Stomach (tissue), 9 donors: ENCODE results near the gene EIF5AL1. TPM values are rescaled to one million over a fixed set of nuclear protein-coding genes. Genes with fewer than 3 reads are reported as not detected.
A peak's percentile ranks its signal among the peaks of the same experiment; 100 is the strongest.

ENCODE experiments used
- DNase-seq, 2 donors: peaks; one replicate each; pipeline versions ENCODE4 v3.0.0 to v3.0.0-alpha.2; 2013 to 2019
- H3K27ac ChIP-seq, 5 donors: fragments of 200-600 bp in 4 of 5; sonication (generic) in 4 of 5; one replicate each; pipeline ENCODE4 v1.5.1; 2013 to 2019; ENCODE audit warnings: mild to moderate bottlenecking in 1 of 5, moderate library complexity in 1 of 5
- H3K27me3 ChIP-seq, 3 donors: fragments of 200-600 bp; sonication (generic); one replicate each; pipeline ENCODE4 v1.5.1; 2017 to 2019; ENCODE audit warnings: mixed run types in 1 of 3
- H3K36me3 ChIP-seq, 4 donors: fragments of 200-600 bp; sonication (generic); 1 replicate in 3 of 4; 2 replicates in 1 of 4; pipeline ENCODE4 v1.5.1; 2016 to 2019
- H3K4me1 ChIP-seq, 4 donors: fragments of 200-600 bp; sonication (generic); one replicate each; pipeline ENCODE4 v1.5.1; 2016 to 2019
- H3K4me3 ChIP-seq, 4 donors: fragments of 200-600 bp; sonication (generic) in 3 of 4; one replicate each; pipeline ENCODE4 v1.5.1; 2016 to 2019; ENCODE audit warnings: mild to moderate bottlenecking in 1 of 4
- H3K9me3 ChIP-seq, 4 donors: fragments of 200-600 bp; sonication (generic); one replicate each; pipeline ENCODE4 v1.5.1; 2016 to 2019
- CTCF ChIP-seq, 7 experiments: fragments of 450-650 bp in 4 of 7; fragments of 200-600 bp in 3 of 7; sonication (generic) in 3 of 7; IDR thresholded peaks; one replicate each; pipeline ENCODE4 v1.5.1; 2016 to 2019; ENCODE audit warnings: antibody characterized with exemption in 7 of 7, control low read depth in 2 of 7, mild to moderate bottlenecking in 1 of 7
- EP300 ChIP-seq: sonication (generic); formaldehyde crosslinking; IDR thresholded peaks from one replicate; pipeline ENCODE4 v1.6.1; 2017; ENCODE audit warnings: antibody characterized with exemption
- POLR2A ChIP-seq, 4 donors: fragments of 450-650 bp; IDR thresholded peaks; one replicate each; pipeline ENCODE4 v1.6.1; 2016; ENCODE audit warnings: antibody characterized with exemption in 4 of 4, control low read depth in 2 of 4, mild to moderate bottlenecking in 1 of 4, moderate library complexity in 1 of 4
- POLR2AphosphoS5 ChIP-seq, 3 donors: sonication (generic); formaldehyde crosslinking; IDR thresholded peaks; one replicate each; pipeline ENCODE4 v1.6.1; 2016; ENCODE audit warnings: antibody characterized with exemption in 3 of 3
- WGBS, 5 donors: extraction: QIAGEN DNeasy Blood & Tissue Kit in 3 of 5; methylation state at CpG; one replicate each; pipeline versions ENCODE4 v1.1.5 to v1.1.7; 2013 to 2018; 5-methylcytosine and 5-hydroxymethylcytosine counted together
- intact Hi-C: fragments of 100-400 bp; cut with DNase I; formaldehyde crosslinking; loops from one replicate; pipeline ENCODE4 v1.15.1; 2023; ENCODE audit warnings: low total_unique reads
- polyA plus RNA-seq, 3 donors: library from polyadenylated mRNA; stranded (reverse); fragments of 200-250 nt; gene quantifications; one replicate each; pipeline ENCODE4 v1.2.3, GENCODE V29; 2013
- total RNA-seq, 5 donors: library from RNA; depleted of rRNA; stranded (reverse); fragments of >200 nt; gene quantifications; one replicate each; pipeline versions ENCODE4 v1.1.0 to v1.2.3, GENCODE V29; 2014 to 2016
- donor health status: healthy with polysubstance abuse.
- donor health status: Bipolar disorder and iron deficiency.
- donor health status: healthy.

The EIF5AL1 gene
- total and polyA plus RNA-seq, 8 donors = 0.18 to 0.75 (median 0.46) TPM; not detected in 3

DNA sequence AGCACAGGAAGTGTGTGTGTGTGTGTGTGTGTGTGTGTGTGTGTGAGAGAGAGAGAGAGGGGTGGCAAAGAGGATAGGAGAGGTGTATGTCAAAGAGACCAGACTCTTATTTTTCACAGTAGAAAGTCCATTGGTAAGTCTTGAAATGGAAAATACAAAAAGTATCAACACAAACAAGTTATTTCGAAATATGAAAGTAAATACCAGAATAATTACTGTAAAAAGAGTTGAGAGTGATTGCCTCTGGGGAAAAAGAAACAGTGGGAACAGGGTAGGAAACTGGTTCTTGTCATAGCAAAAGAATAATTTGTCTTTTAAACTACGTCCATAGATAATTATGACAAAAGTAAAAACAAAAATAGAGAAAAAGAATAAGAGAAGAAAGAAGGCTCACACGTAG, 29.0 kb upstream of the EIF5AL1 start:
- intact Hi-C loops = no loop called here
- H3K36me3 ChIP-seq = no peaks in the 10 kb centered on the region
- DNase-seq = no peak
- H3K27ac ChIP-seq = peak overlapping the region in 3 of 5 donors; percentile 11 to 66 (median 26)
- 72 to 89% (median 77%) methylated on average over 3 of the region's 3 CpGs for WGBS, 5 donors
- no peak overlapping the region for H3K4me3 ChIP-seq
- H3K27me3 ChIP-seq = no peaks in the 10 kb centered on the region
- no peak for TF ChIP-seq CTCF (IDR thresholded peaks at IDR 0.05)
- no peak for TF ChIP-seq POLR2AphosphoS5 (IDR thresholded peaks at IDR 0.05)
- no peak for TF ChIP-seq POLR2A (IDR thresholded peaks at IDR 0.05)
- TF ChIP-seq EP300 = no peak
- H3K4me1 ChIP-seq = peaks cover 0 to 11% (median 10%) of the 10 kb centered on the region in 4 donors
- no peaks in the 10 kb centered on the region for H3K9me3 ChIP-seq

GRCh38 chr10:79483948-79484347, 28.4 kb upstream of the EIF5AL1 start:
- Histone ChIP-seq H3K4me1 (peaks cover 0 to 18% (median 15%) of the 10 kb centered on the region in 4 donors), H3K4me3 (no peak overlapping the region), H3K9me3 (no peaks in the 10 kb centered on the region), H3K27me3 (no peaks in the 10 kb centered on the region), H3K27ac (peak overlapping the region in 3 of 5 donors; percentile 11 to 66 (median 26)), H3K36me3 (no peaks in the 10 kb centered on the region)
- TF ChIP-seq POLR2AphosphoS5 (IDR thresholded peaks at IDR 0.05) (no peak), POLR2A (IDR thresholded peaks at IDR 0.05) (no peak), CTCF (IDR thresholded peaks at IDR 0.05) (no peak), EP300 (no peak)
- 63 to 76% (median 67%) methylated on average over 2 of the region's 2 CpGs for WGBS, 5 donors
- intact Hi-C loops = no loop called here
- peak in 1 of 2 donors; percentile 42 for DNase-seq

GRCh38 chr10:79484476-79484875, 27.9 kb upstream of the EIF5AL1 start:
- Histone ChIP-seq H3K9me3 (no peaks in the 10 kb centered on the region), H3K27me3 (no peaks in the 10 kb centered on the region), H3K36me3 (no peaks in the 10 kb centered on the region), H3K4me3 (no peak overlapping the region), H3K4me1 (peaks cover 0 to 19% (median 16%) of the 10 kb centered on the region in 4 donors), H3K27ac (peak overlapping the region in 2 of 5 donors; percentile 26 to 66)
- intact Hi-C loops = no loop called here
- TF ChIP-seq CTCF (IDR thresholded peaks at IDR 0.05) (no peak), POLR2A (IDR thresholded peaks at IDR 0.05) (no peak), POLR2AphosphoS5 (IDR thresholded peaks at IDR 0.05) (no peak), EP300 (no peak)
- no peak for DNase-seq
- 86 to 95% (median 89%) methylated on average over 6 of the region's 6 CpGs for WGBS, 5 donors

- no peaks in the 10 kb centered on the region for H3K27me3 ChIP-seq
- intact Hi-C loops = no loop called here
- no peaks in the 10 kb centered on the region for H3K36me3 ChIP-seq
- TF ChIP-seq POLR2AphosphoS5 (IDR thresholded peaks at IDR 0.05) (peak in 1 of 3 donors; percentile 19), POLR2A (IDR thresholded peaks at IDR 0.05) (no peak), CTCF (IDR thresholded peaks at IDR 0.05) (peak in 6 of 7 experiments; percentile 9 to 85 (median 70))
- 44 to 59% (median 45%) methylated on average over 10 of the region's 10 CpGs for WGBS, 5 donors
- peak; percentile 68 to 84 for DNase-seq
- peak overlapping the region in 4 of 5 donors; percentile 73 to 84 (median 76) for H3K27ac ChIP-seq
- H3K9me3 ChIP-seq = no peaks in the 10 kb centered on the region
- peaks cover 0 to 34% (median 21%) of the 10 kb centered on the region in 4 donors for H3K4me1 ChIP-seq
- H3K4me3 ChIP-seq = no peak overlapping the region
These were observed 24.8 kb upstream of the EIF5AL1 start for GRCh38 chr10:79487296-79488194.
